Astrocyte of the hippocampus (primary cell): ENCODE results near the gene CDT1.

Experiments
- DNase-seq: peaks from one replicate; pipeline ENCODE4 v3.0.0; 2011; ENCODE audit warnings: low read depth, low spot score

CDT1 gene

GRCh38 chr16:88803264-88803987 is at the start of gene CDT1:
Gene CDT1, plus strand, starts transcription at chr16:88803789. Its CDS starts 43 bp downstream, at chr16:88803832.
- DNase-seq = peak; percentile 91

GRCh38 chr16:88754109-88754911 is 49.3 kb upstream of the CDT1 start:
- peak; percentile 57 for DNase-seq

- DNase-seq = peak; percentile 63
Measured at GRCh38 chr16:88754912-88755744, 48.5 kb upstream of the CDT1 start.

- no peak for DNase-seq
Measured at GRCh38 chr16:88755745-88756443, 47.7 kb upstream of the CDT1 start.

GRCh38 chr16:88758227-88758943 is 45.2 kb upstream of the CDT1 start:
- DNase-seq = no peak

GRCh38 chr16:88758944-88759244 is 44.7 kb upstream of the CDT1 start:
- no peak for DNase-seq

- no peak for DNase-seq
Measured at GRCh38 chr16:88759245-88759975, 44.2 kb upstream of the CDT1 start.

GRCh38 chr16:88759976-88760350 is 43.6 kb upstream of the CDT1 start:
- DNase-seq = no peak

GRCh38 chr16:88760424-88761142 is 43.0 kb upstream of the CDT1 start:
- DNase-seq = no peak

GRCh38 chr16:88761143-88761534 is 42.5 kb upstream of the CDT1 start:
- no peak for DNase-seq

- DNase-seq = no peak
Measured at GRCh38 chr16:88761830-88762229, 41.8 kb upstream of the CDT1 start.

- DNase-seq = no peak
Measured at GRCh38 chr16:88762258-88762870, 41.2 kb upstream of the CDT1 start.

GRCh38 chr16:88762941-88763340 is 40.6 kb upstream of the CDT1 start:
- DNase-seq = no peak

GRCh38 chr16:88763502-88764053 is 40.0 kb upstream of the CDT1 start:
- peak; percentile 39 for DNase-seq

- DNase-seq = no peak
Measured at GRCh38 chr16:88764080-88764479, 39.5 kb upstream of the CDT1 start.

- peak; percentile 83 for DNase-seq
Measured at GRCh38 chr16:88764913-88765349, 38.7 kb upstream of the CDT1 start.

GRCh38 chr16:88766975-88767374 is 36.6 kb upstream of the CDT1 start:
- DNase-seq = no peak

- DNase-seq = no peak
Measured at GRCh38 chr16:88767546-88768070, 36.0 kb upstream of the CDT1 start.
